ACHN (cell line): ENCODE measurements around the gene OR2A7.
"Not testable (repeated sequence)": the region's sequence is repeated elsewhere in the genome, so short reads cannot be mapped to it uniquely, and the experiment has no call there.

Experiments
- DNase-seq: peaks from one replicate; pipeline ENCODE4 v3.0.0-alpha.2; 2015
- in situ Hi-C: cut with HindIII; loops from 2 replicates; pipeline ENCODE4 v1.10.0; 2017; ENCODE audit warnings: low sequenced_read_pairs, low pct_ligation_motif_present, low pct_unique_long_range_greater_than_20kb

OR2A7 gene

DNA sequence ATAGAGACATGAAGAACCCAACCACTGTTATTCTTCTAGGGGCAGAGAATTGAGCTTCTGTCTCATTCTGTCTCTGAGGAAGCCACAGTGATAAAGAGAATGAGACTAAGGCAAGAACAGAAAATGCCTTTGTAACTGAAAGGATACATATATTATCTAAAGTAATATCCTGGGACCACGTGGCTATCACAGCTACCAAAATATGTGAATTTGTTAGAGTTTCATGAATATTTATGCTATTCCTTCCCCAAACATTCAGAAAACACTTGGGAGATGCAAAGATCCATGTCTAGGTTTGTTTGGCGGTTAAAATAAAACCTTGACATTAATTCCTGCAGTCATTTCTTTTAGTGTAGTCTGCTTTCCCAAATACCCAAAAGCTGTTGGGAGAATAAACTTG lies 2.5 kb downstream of the OR2A7 start:
- in situ Hi-C loops = not testable (repeated sequence)

DNA sequence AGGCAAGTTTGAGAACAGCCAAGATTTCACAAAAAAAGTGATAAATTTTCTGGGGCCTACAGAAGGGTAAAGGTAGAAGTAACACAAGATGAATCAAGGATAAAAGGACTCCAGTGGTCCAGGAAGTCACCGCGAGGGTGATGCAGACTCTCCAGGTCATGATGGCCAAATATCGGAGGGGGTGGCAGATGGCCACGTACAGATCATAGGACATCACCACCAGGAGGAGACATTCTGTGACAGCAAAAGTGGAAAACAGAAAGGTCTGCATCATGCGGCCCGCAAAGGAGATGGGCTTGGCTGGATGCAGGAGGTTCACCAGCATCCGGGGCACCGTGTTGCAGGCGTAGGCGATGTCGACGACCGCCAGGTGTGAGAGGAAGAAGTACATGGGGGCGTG lies 5.5 kb downstream of the OR2A7 start:
- in situ Hi-C loops = not testable (repeated sequence)

More for the DNA sequence above, 2.5 kb downstream of the OR2A7 start:
- DNase-seq = not testable (repeated sequence)

DNA sequence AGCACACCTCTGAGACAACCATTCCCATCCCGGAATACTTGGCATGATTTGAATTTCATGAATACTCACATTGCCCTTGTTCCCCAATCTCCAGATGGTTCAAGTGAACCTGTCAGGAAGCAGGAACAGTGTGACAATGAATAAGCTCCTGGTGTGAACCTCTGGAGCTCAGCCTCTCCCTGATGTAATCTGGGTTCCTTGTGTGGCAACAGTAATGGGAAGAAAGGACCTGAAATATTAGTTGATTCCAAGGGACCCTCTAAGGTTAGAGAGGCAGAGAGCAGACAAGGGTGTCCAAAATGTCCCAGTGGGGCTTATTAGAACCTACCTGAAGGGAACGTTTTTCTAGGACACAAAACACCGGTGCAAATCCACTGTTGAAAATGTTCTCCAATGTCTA lies 8.5 kb downstream of the OR2A7 start:
- peak; percentile 3 for DNase-seq

More for the DNA sequence above, 5.5 kb downstream of the OR2A7 start:
- not testable (repeated sequence) for DNase-seq

DNA sequence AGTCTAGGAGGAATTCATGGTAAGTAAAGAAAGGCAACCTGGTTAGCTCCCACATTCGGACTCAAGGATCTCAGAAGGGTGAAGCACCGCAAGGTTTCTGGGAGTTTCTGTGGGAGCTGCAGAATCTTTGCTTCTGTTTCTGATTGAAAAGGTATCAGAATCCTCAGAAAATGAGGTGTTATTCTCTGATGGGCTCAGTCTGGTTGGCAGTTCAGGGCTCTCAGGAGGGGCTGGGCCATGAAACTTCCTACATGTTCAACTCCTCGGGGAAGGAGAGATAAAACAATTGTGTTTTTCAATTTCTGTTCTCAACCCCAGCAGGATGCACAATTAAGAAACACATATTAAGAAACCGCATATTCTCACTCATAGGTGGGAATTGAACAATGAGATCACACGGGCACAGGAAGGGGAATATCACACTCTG lies 9.1 kb downstream of the OR2A7 start:
- peak; percentile 0 for DNase-seq
- in situ Hi-C loops = no loop called here

More for the DNA sequence above, 8.5 kb downstream of the OR2A7 start:
- in situ Hi-C loops = no loop called here

DNA sequence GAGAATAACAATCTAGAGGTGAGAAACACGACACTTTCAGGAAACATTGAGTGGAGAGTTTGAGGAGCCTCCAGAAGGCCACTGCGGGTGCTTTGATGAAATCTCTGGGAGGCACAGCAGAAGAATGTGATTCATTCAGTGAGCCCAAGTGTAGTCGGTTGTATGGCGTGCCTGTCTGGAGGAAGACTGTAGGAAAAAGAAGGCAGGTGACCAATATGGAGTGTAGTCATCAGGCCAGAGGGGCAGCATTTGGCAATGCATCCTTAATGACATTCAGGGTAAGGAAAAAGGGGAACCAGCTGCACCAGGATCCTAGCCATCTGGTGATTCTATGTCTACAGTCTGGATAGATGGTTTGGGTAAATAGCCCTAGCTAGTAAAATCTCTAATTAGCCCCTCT lies 12.3 kb downstream of the OR2A7 start:
- in situ Hi-C loops, DNase-seq: not testable (repeated sequence)

DNA sequence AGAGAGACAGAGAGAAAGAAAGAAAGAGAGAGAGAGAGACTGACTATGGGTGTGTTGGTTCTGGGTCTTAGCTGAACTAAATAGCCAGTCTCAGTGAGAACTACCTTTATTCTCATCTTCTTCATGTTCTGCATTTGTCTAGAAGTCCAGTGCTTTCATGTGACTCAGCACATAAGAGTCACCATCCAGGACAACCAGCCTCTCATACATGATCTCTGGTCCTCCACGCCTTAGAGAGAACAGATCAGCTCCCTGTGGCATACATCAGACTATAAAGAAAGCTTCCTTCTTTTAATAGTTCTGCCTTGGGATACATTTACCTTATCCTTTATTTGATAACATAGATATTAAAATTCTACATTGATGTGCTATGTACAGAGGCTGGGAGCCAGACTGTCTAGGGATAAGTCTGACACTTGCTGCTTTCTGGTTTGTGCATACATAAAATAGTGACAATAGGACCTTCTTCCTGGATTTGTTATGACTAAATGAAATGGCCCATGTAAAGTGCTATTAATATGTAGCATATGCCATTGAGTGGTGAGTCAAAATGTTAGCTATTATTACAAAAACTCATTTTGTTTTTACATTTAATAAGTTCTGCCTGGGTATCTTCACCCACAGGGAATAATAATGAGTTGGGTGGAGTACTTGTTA lies 16.8 kb downstream of the OR2A7 start:
- DNase-seq, in situ Hi-C loops: not testable (repeated sequence)

DNA sequence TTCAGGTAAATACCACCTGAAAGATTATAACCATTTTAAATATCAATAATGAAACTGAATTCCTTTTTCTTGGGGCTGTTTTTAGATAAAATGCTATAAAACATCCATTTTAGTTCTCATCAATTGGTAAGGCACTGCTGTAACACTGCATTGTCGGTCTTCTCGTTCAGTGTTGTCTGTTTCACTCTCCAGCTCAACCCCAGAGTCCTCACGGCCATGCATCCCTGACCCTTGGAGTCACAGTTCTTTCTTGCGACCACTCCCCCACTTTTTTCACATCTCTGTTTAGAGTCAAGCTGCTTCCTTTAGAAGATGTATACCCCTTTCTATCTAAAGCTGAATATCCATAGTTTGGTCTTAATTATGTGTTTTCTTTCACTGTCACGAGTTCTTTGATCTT lies 17.6 kb downstream of the OR2A7 start:
- in situ Hi-C loops, DNase-seq: not testable (repeated sequence)

DNA sequence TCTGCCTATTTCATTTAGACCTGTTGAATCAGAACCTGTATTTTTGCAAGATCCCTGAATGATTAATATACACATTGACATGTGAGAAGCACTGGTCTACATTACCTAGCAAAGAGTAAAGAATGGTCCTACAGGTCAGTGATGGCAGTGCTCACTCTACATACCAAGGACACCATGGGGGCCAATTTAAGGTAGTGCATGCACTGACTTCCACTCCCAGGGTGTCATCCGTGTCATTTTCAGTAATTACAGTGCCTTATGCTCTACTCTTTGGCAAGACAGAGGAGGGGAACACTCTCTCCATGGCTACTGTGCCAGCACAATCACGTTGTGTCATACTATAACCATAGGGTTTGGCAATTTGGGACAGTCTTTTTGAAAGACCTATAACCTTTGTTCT lies 19.2 kb downstream of the OR2A7 start:
- DNase-seq, in situ Hi-C loops: not testable (repeated sequence)

DNA sequence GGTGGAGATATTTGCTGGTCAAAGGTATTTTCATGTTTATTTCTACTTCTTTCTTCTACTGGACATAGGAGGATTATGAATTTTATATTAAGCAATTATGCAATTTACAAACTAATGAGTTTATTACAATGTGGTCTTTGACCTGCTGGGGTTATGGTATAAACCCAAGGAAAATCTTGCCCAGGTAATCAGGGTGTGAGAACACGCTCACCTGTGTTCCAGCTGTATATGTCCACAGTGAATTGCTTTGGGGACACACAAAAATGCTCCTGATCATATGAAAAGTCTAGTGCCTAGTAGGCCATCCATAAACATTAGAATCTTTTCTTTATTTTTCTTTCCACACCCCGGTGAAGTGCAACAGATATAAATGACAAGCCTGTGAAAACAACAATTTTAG lies 25.2 kb downstream of the OR2A7 start, which contains the start of gene OR2A42:
Gene OR2A42, minus strand, starts transcription at position 241 of the 400 bp plus-strand sequence. CDS start 6,762 bp downstream, outside the sequence.
- in situ Hi-C loops = not testable (repeated sequence)

DNA sequence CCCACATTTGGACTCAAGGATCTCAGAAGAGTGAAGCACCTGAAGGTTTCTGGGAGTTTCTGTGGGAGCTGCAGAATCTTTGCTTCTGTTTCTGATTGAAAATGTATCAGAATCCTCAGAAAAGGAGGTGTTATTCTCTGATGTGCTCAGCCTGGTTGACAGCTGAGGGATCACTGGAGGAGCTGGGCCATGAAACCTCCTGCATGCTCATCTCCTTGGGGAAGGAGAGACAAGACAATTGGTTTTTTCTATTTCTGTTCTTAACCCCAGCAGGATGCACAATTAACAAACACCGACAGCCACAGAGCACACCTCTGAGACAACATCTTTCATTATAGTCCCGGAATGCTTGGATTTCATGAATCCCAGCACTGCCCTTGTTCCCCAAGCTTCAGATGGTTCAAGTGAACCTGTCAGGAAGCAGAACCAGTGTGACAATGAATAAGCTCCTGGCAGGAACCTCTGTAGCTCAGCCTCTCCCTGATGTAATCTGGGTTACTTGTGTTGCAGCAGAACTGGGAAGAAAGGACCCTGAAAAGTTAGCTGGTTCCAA lies 26.0 kb downstream of the OR2A7 start:
- in situ Hi-C loops, DNase-seq: not testable (repeated sequence)

More for the DNA sequence above, 25.2 kb downstream of the OR2A7 start, which contains the start of gene OR2A42:
- not testable (repeated sequence) for DNase-seq

DNA sequence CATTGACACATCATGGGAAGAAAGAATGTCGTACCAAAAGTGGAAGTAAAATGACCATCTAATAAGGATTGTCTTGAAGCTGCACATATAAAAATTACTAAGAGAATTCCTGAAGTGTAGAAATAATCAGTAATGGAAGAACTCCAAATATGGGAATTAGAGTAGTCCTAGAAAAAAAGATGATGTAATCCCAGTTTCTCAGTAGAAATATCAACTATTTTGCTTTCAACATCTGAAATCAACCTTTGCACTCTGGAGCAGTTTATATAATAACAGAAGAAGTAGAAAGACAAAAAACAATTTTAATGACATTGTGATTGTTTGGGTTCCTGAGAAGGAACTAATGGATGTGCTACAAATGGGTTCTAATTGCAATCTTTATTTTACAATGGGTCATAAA lies 31.6 kb downstream of the OR2A7 start:
- in situ Hi-C loops, DNase-seq: not testable (repeated sequence)

DNA sequence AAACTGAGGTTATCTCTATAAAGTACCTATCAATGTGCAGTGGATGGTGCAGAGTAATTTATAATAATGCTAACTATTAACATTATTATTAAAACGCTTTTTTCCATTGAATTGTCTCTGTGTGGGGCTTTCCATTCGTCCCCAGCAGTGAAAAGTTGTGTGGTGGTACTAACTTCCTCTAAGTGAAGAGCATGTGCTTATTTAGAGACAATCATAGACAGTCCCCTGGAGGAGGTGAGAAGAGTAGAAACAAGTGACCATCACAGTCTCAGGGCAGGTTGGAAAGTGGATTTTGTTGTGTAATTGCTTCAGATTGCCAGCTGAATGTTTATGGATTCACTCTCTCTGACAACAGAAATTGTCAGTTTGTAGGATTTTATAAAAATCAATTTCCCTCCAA lies 33.6 kb downstream of the OR2A7 start:
- DNase-seq, in situ Hi-C loops: not testable (repeated sequence)

DNA sequence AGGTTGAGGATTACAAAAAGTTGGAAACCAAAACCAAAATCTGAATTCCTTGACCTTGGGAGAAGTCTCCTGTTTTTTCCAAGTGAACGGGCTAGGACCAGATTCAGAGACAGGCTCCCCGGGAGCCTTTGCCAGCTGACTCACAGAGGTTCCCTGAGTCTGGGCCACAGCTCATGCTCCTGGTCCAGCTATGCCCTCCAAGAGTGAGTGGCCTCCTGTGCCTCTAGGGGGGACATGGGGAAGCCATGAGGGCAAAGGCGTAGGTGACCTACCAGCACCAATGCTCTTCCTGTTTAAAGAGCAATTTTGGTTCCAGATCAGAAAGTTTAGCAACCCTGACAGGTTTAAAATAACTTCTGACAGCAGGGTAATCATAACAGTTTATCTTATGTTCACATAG lies 35.8 kb downstream of the OR2A7 start:
- in situ Hi-C loops, DNase-seq: not testable (repeated sequence)

DNA sequence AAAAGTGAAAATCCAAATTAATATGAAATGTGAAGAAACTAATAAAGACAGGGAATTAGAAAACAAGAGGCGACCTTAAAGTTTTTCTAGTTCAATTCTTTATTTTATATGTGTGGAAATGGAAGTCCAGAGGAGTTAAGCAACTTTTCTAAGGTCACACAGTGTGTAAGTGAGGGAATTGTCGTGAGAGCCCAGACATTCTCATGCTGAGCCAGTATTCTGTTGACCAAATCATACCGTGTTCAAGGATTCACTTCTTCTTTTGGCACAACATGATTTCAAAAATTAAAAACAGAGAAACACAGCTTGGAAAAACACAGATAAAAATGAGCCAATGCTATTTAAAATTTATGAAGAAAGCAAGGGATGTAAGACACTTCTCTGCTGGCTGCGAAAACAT lies 37.7 kb downstream of the OR2A7 start:
- DNase-seq, in situ Hi-C loops: not testable (repeated sequence)

DNA sequence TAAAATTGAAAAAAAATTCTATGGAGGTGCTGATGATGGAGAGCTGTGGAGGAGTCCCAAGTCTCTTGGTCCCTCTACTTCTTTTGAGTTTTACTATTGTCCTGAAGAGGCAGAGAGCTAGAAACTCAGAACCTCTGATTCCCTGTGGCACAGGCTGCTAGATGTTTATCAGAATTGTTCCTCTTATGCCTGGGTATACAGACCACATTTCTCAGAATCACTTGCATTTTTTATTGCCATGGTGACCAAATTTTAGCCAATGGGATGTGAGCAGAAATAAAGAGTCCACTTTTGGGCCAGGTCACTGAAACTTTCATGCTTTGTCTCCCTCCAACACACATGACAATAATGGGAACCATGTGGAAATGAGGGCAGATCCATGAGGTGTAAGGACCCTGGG lies 40.9 kb downstream of the OR2A7 start:
- in situ Hi-C loops, DNase-seq: not testable (repeated sequence)

DNA sequence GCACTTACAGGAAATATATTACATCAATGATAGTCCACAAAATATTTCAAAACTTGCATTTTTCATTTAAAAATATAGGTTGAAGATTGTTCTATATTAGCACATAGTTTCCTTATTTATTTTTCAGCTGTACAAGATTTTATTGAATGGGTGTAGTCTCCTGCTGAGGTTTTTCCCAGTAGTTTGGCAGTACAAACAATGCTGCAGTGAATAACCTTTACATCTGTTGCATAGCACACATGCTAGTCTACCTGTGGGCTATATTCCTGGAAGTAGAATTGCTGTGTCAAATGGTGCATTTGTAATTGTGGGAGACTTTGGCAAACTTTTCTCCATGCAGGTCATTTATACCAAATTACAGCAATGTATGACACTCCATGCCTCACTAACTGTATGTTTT lies 44.1 kb downstream of the OR2A7 start:
- in situ Hi-C loops, DNase-seq: not testable (repeated sequence)

DNA sequence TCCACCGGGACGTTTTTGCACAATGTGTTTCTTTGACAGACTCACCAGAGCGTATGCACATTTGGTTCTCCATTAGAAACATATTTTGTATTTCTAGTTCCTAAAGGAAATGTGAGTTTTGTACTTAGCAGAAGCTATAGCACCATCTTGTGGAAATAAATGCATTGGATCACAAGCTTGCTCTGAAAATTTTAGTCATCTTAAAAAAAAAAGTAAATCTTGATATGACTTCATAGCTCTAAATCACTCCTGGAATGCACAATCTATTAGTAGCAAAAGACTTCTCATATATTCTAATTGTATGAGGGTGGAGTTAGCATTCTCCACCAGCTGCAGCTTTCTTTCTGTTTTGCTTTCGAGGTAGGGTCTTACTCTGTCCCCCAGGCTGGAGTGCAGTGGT lies 45.4 kb downstream of the OR2A7 start:
- DNase-seq, in situ Hi-C loops: not testable (repeated sequence)

DNA sequence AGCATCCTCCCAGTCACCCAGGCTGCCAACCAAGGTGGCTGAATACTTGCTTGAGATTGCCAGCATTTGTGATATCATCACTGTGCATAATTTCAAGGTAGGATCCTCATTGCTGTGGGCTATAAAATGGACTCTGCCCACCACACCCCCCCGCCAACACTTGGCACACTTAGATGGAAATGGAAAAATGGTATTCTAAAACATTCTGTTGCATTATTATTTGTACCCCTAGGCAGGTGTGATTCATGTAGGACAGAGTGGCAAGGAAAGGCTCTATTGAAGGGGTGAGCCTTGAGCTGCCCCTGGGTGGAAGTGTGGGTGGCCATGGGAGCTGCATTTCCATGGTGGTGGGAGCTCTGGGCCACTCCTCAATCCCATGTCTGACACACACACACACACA lies 46.0 kb downstream of the OR2A7 start:
- in situ Hi-C loops, DNase-seq: not testable (repeated sequence)

DNA sequence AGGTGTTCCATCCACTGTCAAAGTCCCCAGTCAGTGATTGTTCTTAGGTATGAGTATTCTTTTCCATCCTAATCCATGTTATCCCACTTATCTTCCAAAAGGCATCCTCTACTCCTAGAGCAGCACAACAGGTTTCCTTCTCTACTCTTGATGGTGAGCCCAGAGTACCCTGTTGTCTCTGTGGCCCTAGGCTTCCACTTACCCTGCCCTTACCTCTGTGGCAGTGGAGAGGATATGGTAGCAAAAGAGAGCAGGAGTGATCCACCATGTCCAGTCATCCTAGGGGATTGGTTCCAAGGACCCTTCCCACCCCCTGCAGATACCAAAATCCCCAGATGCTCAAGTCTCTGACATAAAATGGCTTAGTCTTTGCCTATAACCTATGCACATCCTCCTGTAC lies 47.4 kb downstream of the OR2A7 start:
- DNase-seq, in situ Hi-C loops: not testable (repeated sequence)
